ENCODE measurements around the gene GLRB. TPM values are rescaled to one million over a fixed set of nuclear protein-coding genes. Genes with fewer than 3 reads are reported as not detected.
A peak's percentile ranks its signal among the peaks of the same experiment; 100 is the strongest.

Gene GLRB
- total RNA-seq, 1 experiment from 2014 or later, result 0.70 TPM

- no peak overlapping the region for H3K4ac ChIP-seq (ENCODE audit: low read depth, low read length)
- H3K23me2 ChIP-seq (ENCODE audit: insufficient read length, low read depth, low read length, poor library complexity, severe bottlenecking), result peaks cover 3% of the 10 kb centered on the region
- H3K27ac ChIP-seq (ENCODE audit: insufficient read length, low read depth, low read length), result no peak overlapping the region
- H3K9ac ChIP-seq (ENCODE audit: extremely low read depth, insufficient read length, low read length), result no peak overlapping the region
- peaks cover 5% of the 10 kb centered on the region; the same call in 1 of the 2 replicates for H3K27me3 ChIP-seq (ENCODE audit: insufficient read depth, low read length)
- no peak overlapping the region for H2AK5ac ChIP-seq (ENCODE audit: insufficient read length, low read length)
- no peak overlapping the region for H2BK12ac ChIP-seq (ENCODE audit: insufficient read length, low read depth, low read length)
- no CpG with 5 or more reads among the region's 8 CpGs for WGBS (ENCODE audit: extremely low coverage, insufficient read length, low lambda C conversion rate)
- H2BK5ac ChIP-seq (ENCODE audit: insufficient read length, low read length), result no peak overlapping the region
- H3K79me2 ChIP-seq (ENCODE audit: insufficient read depth, low read length), result no peaks in the 10 kb centered on the region
- H3K18ac ChIP-seq (ENCODE audit: insufficient read length, low read depth, low read length), result no peak overlapping the region
- H4K5ac ChIP-seq (ENCODE audit: insufficient read length, low read depth, low read length), result no peak overlapping the region
- H3K79me1 ChIP-seq (ENCODE audit: insufficient read depth, low read depth, low read length, poor library complexity, severe bottlenecking), result no peaks in the 10 kb centered on the region
- TF ChIP-seq CTCF (conservative IDR thresholded peaks at IDR 0.05), result no peak
- H2BK120ac ChIP-seq (ENCODE audit: low read depth, low read length, poor library complexity, severe bottlenecking), result no peak overlapping the region
- H3T11ph ChIP-seq (ENCODE audit: low read length), result no peak overlapping the region
- no peak overlapping the region for H2AFZ ChIP-seq (ENCODE audit: low read length)
- H3K23ac ChIP-seq (ENCODE audit: insufficient read length, low read depth, low read length), result no peak overlapping the region
- H3K56ac ChIP-seq (ENCODE audit: insufficient read length, low read depth, low read length), result no peak overlapping the region
- Mint-ChIP-seq H3K27ac (no peak overlapping the region), H3K4me3 (peak overlapping the region; percentile 75 to 90), H3K36me3 (ENCODE audit: insufficient read depth in 1 of 3, low read depth in 3 of 3) (no peaks in the 10 kb centered on the region), H3K9me3 (no peaks in the 10 kb centered on the region), H3K27me3 (ENCODE audit: low read depth) (peaks cover 35% of the 10 kb centered on the region), H3K4me1 (peaks cover 14 to 17% of the 10 kb centered on the region in 2 experiments)
- H4K91ac ChIP-seq (ENCODE audit: insufficient read length, low read depth, low read length), result no peak overlapping the region
- no peaks in the 10 kb centered on the region for H3K9me3 ChIP-seq (ENCODE audit: control insufficient read depth, low read depth, low read length)
- H4K8ac ChIP-seq (replicated peaks; ENCODE audit: insufficient read length, low read depth, low read length), result no peak overlapping the region
- H4K20me1 ChIP-seq (ENCODE audit: control insufficient read depth, insufficient read depth, insufficient read length), result no peaks in the 10 kb centered on the region
- H2BK20ac ChIP-seq (ENCODE audit: low read depth, low read length, poor library complexity, severe bottlenecking), result no peak overlapping the region
- DNase-seq, result peak; percentile 46
- peak overlapping the region; percentile 68 for H3K4me2 ChIP-seq (ENCODE audit: insufficient read depth, insufficient read length, low read length)
- H3K14ac ChIP-seq (ENCODE audit: insufficient read depth, low read length), result peak overlapping the region; percentile 67; the same call in 1 of the 2 replicates
- no peaks in the 10 kb centered on the region for H3K4me1 ChIP-seq (ENCODE audit: insufficient read depth, low read length)
- H2BK15ac ChIP-seq (ENCODE audit: low read depth, low read length), result no peak overlapping the region
Observed at GRCh38 chr4:157076578-157076947, 613 bp downstream of the GLRB start.

Data from H9 (cell line).